HG03039 (cell line): Measurements from ENCODE around the gene MACIR.

Experiments
- ATAC-seq: cut with Tn5 transposase; IDR thresholded peaks from one replicate; pipeline ENCODE4 v1.9.1; 2021; ENCODE audit warnings: mild to moderate bottlenecking, moderate library complexity; ENCODE audit not compliant: unreplicated experiment

The MACIR gene

DNA sequence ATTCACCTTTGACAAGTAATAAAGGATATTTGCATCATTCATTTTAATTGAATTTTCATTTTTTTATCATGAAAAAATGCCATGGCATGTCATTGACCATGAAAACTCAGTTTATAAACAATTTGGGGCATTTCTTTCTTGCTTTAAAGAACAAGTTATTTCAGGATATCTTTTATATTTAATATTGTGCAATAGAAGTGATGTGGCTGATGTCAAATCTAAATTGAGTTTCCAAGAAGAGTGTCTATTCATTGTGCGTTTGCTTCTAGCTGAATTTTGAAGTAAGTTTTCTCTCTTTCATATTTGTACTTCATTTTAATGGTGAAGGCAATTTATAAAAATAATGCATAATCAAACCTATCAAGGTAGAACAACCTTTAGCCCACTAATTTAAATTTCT lies 30.5 kb downstream of the MACIR start:
- no peak for ATAC-seq

- ATAC-seq: no peak
Measured at GRCh38 chr5:103290846-103291245, 32.3 kb downstream of the MACIR start.

DNA sequence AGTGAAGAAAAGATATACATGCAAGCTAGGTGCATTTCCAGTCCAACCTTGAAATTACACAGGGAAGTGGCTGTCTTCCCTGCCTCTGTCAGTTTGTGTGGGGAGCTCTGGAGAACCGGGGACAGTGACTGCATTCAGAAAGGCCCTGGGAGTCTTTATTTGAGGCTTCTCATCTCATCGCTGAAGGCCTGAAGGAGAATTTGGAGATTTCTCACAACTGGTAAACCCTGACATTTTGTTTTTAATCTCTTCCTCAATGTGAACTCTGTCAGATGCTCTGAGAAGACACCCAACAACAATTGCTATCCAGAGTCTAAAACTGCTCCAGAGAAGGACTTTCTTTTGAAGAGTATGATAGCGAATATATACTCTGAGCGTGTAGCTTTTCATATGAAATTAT lies 33.0 kb downstream of the MACIR start:
- ATAC-seq: no peak

DNA sequence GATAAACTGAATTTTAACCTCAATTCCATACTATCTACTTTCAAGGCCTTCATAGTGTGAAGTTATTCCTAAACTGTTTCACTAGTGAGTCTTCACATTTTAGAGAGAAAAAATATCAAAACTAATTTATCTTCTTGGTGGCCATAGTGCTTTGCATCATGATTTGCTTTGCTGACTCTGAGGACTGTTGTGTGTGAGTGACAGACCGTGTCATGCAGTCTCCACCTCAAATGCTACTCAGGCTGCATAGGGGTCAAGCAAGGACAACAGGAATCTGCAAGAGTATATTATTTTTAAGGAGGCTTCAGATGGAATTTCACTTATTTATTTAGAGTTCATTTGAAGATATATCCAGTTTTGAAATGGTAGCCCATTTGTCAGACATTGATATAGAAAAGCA lies 34.5 kb downstream of the MACIR start:
- no peak for ATAC-seq

GRCh38 chr5:103293719-103294118 lies 35.2 kb downstream of the MACIR start:
- no peak for ATAC-seq

DNA sequence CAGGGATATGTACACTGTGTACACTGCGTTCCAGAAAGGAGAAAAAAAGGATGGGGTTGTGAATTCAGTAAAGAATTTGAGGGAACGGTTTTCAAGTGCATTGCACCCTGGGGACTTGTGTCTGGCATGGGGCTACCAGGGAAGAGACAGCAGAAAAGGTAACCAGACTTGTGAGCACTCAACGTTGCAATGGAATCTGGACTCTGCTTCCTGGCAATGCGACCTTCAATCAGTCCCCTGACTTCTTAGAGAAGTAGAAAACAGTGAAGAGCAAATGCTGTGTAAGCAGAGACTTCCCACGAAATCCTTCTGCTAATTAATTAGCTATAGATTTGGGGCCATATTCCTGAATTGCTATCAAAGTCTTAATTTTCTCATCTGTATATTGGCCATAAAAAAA lies 36.3 kb downstream of the MACIR start:
- ATAC-seq: no peak

DNA sequence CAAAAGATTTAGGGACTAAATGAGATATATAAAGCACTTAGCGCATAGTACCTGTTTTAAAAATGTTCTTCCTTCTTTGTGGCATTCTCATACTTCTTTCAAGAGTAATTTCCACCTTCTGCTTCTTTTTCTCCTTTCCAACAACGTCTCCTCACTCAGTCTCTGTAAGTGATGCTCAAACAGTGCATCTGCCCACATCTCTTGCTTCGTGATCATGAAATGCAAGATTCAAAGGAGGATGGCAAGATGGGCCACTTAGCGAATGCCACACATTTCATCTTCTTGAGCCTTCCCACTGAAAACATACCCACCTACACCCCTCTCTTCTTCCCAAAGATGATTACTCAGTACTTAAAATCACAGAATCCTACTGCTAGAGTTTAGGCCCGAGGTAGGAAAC lies 36.9 kb downstream of the MACIR start:
- ATAC-seq: no peak

DNA sequence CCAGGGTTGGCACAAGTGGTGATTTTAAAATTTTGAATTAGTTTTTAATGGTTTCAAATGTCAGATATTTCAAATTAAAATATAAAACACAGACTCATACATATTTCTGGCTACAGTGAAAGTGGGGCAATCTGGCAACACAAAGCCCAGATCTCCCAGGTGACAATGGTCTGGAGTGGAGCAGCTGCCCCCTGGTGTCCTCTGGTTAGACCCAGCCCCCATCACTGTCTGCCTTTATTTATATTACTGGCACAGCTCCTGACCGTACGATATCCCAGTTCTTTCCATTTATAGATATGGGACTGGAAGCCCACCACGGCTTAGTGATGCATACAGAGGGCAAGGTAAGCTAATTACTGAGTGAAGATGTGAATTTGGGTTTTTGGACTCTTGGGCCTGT lies 37.3 kb downstream of the MACIR start:
- no peak for ATAC-seq

GRCh38 chr5:103298117-103298516 lies 39.6 kb downstream of the MACIR start:
- ATAC-seq: no peak

DNA sequence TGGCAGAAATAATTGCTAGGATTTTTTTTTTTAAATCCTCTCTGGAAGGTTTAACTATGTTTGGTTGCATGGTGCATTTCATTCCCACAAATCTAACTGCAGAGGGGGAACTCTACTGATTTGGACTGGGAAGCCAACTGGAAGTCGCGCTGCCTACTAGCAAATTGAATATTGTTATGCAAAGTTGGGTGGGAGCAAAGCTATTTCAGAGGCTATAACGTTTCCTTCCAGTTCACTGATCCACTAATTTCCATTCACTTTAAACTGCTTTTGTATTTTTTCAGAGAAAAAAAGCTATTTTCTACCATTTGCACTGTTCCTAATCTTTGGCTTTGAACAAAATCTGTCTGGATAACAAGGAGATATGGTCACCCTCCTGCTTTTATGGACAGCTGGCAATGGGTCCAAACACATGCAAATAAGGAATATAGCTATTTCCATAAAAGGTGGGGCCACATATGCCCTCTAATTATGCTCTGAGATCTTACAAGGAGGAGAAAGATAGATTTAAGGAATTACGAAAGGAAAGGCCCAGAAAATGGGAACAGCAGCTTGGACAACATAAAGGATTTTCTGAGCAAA lies 40.1 kb downstream of the MACIR start:
- no peak for ATAC-seq

DNA sequence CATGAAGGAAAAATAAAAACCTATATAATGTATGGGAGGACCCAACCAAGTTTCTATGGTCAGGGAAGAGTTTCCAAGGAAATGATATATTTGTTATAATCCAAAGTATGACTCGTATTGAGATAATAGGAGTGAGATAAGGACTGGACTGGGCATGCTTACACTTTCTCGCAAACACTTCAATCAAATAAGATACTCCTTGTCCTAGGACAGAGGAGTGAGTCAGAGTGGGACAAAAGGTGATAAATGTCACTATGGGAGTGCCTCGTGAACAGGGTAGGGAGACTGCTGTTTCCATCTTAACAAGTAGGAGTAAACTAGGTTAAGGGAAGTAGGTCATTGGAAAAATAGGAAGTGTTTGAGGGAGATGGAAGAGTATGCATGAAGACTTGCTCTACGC lies 47.2 kb downstream of the MACIR start:
- ATAC-seq: no peak

- ATAC-seq: no peak
Measured at GRCh38 chr5:103307470-103307869, 48.9 kb downstream of the MACIR start.

GRCh38 chr5:103308774-103309173 lies 50.2 kb downstream of the MACIR start:
- ATAC-seq: no peak

- no peak for ATAC-seq
Measured at GRCh38 chr5:103313056-103313455, 54.5 kb downstream of the MACIR start.

- no peak for ATAC-seq
Measured at GRCh38 chr5:103315455-103315854, 56.9 kb downstream of the MACIR start.

- ATAC-seq: no peak
Measured at GRCh38 chr5:103327451-103327850, 68.9 kb downstream of the MACIR start.

- no peak for ATAC-seq
Measured at GRCh38 chr5:103327893-103328292, 69.3 kb downstream of the MACIR start.
